Stromal cell of bone marrow (primary cell): ENCODE data around the gene DAD1.

Source experiments
- DNase-seq: peaks from one replicate; pipeline ENCODE4 v3.0.0-alpha.2; 2012; ENCODE audit warnings: low read depth

DAD1 gene

DNA sequence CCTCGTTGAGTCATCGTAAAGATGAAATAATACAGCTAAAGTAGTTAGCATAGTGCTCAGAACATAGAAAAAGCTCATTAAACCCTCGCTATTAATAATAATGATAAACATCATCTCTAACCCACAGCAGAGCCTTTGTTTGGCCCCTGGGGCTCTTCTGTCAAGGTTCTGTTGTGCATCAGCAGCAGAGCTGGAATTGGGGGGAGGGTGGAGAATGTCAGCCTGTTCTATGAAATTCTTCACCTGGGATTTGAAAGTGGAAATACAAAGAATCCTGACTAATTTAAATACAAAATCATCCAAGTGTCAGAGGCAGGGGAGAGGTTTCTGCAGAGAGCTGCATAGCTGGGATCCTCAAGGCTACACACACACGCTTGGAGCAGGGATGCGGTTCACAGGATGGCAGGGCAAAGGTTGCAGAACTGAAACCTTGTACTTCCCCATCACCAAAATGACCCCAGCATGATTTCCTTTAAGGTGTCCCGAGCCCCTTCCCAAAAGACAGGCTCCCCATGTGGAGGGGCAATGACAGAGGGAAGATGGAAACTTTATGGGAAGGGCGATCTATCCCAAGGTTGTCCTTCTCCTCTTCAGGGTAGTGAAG, 71.8 kb downstream of the DAD1 start:
- DNase-seq: no peak

DNA sequence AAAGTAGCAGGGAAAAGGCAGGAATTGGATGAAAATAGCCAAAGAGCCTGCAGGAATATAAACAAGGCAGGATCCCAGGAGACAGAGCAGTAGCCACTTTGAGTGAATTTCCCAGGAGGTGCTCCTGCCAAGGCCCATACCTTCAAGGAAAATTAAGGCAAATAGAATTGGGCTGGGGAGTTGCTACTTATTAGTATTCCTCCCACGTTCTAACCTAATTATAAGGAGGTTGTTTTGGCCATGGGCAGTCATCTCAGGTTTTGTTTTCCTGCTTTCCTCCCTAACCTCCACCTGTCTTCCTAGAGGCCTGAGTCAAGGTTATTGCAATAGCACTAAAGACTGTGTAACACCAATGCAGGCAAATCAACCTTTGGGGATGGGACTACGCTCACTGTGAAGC, 73.1 kb downstream of the DAD1 start:
- DNase-seq: no peak
